ENCODE data around the gene TPTE2.
"Not testable (repeated sequence)": the region's sequence is repeated elsewhere in the genome, so short reads cannot be mapped to it uniquely, and the experiment has no call there.

- not testable (repeated sequence) for TF ChIP-seq EZH2 (IDR thresholded peaks at IDR 0.05; ENCODE audit: borderline replicate concordance, low read depth, low read length, severe bottlenecking); CTCF (IDR thresholded peaks at IDR 0.05; ENCODE audit: borderline replicate concordance, extremely low read depth, low read length, poor library complexity, severe bottlenecking)
These were observed 12.1 kb downstream of the TPTE2 start for GRCh38 chr13:19549245-19549644.
